Mammary epithelial cell (primary cell): Measurements from ENCODE around the gene PACSIN1.

Experiments used
- EZH2 ChIP-seq: IDR thresholded peaks from 2 replicates; pipeline ENCODE4 v1.6.1; 2012; ENCODE audit warnings: low read length, inconsistent platforms, borderline replicate concordance
- TF ChIP-seq, protein P1 (sequence below), 2 donors: IDR thresholded peaks in 1 of 2; conservative IDR thresholded peaks in 1 of 2; 2 replicates each; pipeline ENCODE4 v1.5.1; 2011 to 2012; ENCODE audit warnings: inconsistent platforms in 2 of 2, low read length in 2 of 2, mild to moderate bottlenecking in 2 of 2, control low read depth in 1 of 2, low read depth in 1 of 2; ENCODE audit not compliant: insufficient read depth in 1 of 2; ENCODE audit errors: extremely low read depth in 1 of 2

DNA sequence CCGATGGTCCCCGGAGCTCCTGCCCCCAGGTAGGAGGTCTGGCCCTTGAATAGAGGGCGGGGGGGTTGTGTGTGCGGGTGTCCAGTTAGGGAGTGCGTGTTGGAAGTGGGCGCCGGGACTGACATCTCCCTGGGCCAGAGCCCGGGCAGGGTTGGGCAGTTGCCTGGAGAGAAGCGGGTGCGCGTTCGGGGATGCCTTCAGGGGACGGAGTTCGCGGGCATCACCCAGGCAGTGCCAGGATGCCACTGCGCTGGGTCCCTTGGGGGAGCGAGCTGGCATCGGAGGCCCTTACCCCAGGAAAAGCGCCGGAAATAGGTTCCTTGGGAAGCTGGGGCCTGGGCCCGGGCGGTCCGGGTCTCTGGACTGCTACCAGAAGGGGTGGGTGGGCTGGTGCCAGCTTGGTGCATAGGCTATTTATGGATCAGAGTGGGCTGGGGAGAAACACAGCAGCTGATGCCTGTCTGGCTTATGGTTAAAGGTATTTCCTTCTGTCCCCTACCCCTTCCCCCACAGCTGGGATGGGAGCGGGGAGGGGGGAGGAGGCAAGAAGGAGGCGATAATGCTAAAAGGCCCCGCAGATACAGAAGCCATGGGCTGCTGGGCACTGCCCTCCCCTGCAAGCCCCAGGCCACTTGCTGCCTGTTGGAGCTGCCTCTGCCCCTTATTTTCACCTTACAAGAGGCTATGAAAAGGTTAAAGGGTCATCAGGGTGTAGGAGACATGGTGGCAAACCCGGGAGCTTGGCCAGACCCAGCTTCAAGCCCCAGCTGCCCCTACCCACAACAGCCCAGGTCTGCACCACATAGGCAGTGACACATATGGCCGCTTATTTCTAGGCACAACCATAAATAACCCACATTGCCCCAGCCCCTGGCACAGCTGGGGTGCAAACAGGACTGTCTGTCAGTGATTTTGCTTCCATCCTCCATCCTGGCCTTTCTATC, 638 bp downstream of the PACSIN1 start:
- TF ChIP-seq, protein P1, sequence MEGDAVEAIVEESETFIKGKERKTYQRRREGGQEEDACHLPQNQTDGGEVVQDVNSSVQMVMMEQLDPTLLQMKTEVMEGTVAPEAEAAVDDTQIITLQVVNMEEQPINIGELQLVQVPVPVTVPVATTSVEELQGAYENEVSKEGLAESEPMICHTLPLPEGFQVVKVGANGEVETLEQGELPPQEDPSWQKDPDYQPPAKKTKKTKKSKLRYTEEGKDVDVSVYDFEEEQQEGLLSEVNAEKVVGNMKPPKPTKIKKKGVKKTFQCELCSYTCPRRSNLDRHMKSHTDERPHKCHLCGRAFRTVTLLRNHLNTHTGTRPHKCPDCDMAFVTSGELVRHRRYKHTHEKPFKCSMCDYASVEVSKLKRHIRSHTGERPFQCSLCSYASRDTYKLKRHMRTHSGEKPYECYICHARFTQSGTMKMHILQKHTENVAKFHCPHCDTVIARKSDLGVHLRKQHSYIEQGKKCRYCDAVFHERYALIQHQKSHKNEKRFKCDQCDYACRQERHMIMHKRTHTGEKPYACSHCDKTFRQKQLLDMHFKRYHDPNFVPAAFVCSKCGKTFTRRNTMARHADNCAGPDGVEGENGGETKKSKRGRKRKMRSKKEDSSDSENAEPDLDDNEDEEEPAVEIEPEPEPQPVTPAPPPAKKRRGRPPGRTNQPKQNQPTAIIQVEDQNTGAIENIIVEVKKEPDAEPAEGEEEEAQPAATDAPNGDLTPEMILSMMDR (conservative IDR thresholded peaks at IDR 0.05 in 1 of 2, IDR thresholded peaks at IDR 0.05 in 1 of 2; ENCODE audit: extremely low read depth in 1 of 2, insufficient read depth in 1 of 2, low read depth in 1 of 2, low read length in 2 of 2) = no peak
- no peak for TF ChIP-seq EZH2
